K562 (cell line): ENCODE measurements around the gene ZNF17. TPM values are rescaled to one million over a fixed set of nuclear protein-coding genes. Genes with fewer than 3 reads are reported as not detected.

ENCODE experiments used
- ARID4B ChIP-seq: sonication (generic); formaldehyde crosslinking; IDR thresholded peaks from 2 replicates; pipeline ENCODE4 v1.8.0; 2022; ENCODE audit warnings: mild to moderate bottlenecking, missing genetic modification reagents
- BHLHE40 ChIP-seq: IDR thresholded peaks from 2 replicates; pipeline ENCODE4 v1.6.1; 2011; ENCODE audit warnings: low read length, improper control_type of control experiment
- DACH1 ChIP-seq: fragments of 450-650 bp; IDR thresholded peaks from 2 replicates; pipeline ENCODE4 v1.6.1; 2018; ENCODE audit not compliant: partially characterized antibody
- FOXK1 ChIP-seq: sonication (generic); formaldehyde crosslinking; IDR thresholded peaks from 2 replicates; pipeline ENCODE4 v1.8.0; 2022; ENCODE audit warnings: missing genetic modification reagents, mild to moderate bottlenecking, borderline replicate concordance
- GMEB1 ChIP-seq: fragments of 250-450 bp; sonication (Bioruptor Pico); IDR thresholded peaks from 2 replicates; pipeline ENCODE4 v1.4.0; 2020; ENCODE audit warnings: mild to moderate bottlenecking
- MECOM ChIP-seq: fragments of 250-450 bp; sonication (Bioruptor Pico); IDR thresholded peaks from 2 replicates; pipeline ENCODE4 v1.8.0; 2022; ENCODE audit warnings: inconsistent platforms
- PKNOX1 ChIP-seq: fragments of 450-650 bp; IDR thresholded peaks from 2 replicates; pipeline ENCODE4 v1.6.1; 2016
- SAFB2 ChIP-seq: fragments of 200-400 bp; formaldehyde crosslinking; IDR thresholded peaks from 2 replicates; pipeline ENCODE4 v1.6.1; 2018; ENCODE audit warnings: borderline replicate concordance, low read length, low read depth, moderate library complexity; ENCODE audit not compliant: severe bottlenecking
- SRSF3 ChIP-seq: fragments of 200-400 bp; formaldehyde crosslinking; IDR thresholded peaks from 2 replicates; pipeline ENCODE4 v1.6.1; 2016; ENCODE audit warnings: mild to moderate bottlenecking, low read length, moderate library complexity; ENCODE audit not compliant: insufficient read depth
- STAT5A ChIP-seq: IDR thresholded peaks from 2 replicates; pipeline ENCODE4 v1.6.1; 2012; ENCODE audit warnings: low read length, inconsistent platforms, borderline replicate concordance
- STAT5B ChIP-seq: fragments of 250-450 bp; sonication (Bioruptor Pico); IDR thresholded peaks from 2 replicates; pipeline ENCODE4 v1.8.0; 2021; ENCODE audit warnings: mild to moderate bottlenecking, inconsistent platforms
- TAF9B ChIP-seq: fragments of 450-650 bp; IDR thresholded peaks from 2 replicates; pipeline ENCODE4 v1.6.1; 2018; ENCODE audit warnings: mild to moderate bottlenecking; ENCODE audit not compliant: partially characterized antibody
- TRIM28 ChIP-seq: fragments of 450-650 bp; IDR thresholded peaks from 2 replicates; pipeline ENCODE4 v1.6.1; 2017
- ZEB2 ChIP-seq: fragments of 450-650 bp; IDR thresholded peaks from 2 replicates; pipeline ENCODE4 v1.6.1; 2016
- ZNF134 ChIP-seq: fragments of 250-450 bp; sonication (Bioruptor Pico); conservative IDR thresholded peaks from 2 replicates; pipeline ENCODE4 v1.4.0; 2020
- ZNF518B ChIP-seq: fragments of 250-450 bp; sonication (Bioruptor Pico); IDR thresholded peaks from 2 replicates; pipeline ENCODE4 v1.5.0; 2021; ENCODE audit warnings: mild to moderate bottlenecking, moderate library complexity
- ZNF707 ChIP-seq: fragments of 250-450 bp; sonication (Bioruptor Pico); conservative IDR thresholded peaks from 2 replicates; pipeline ENCODE4 v1.8.0; 2022; ENCODE audit warnings: inconsistent platforms, mild to moderate bottlenecking, moderate library complexity
- polyA plus RNA-seq, 8 experiments: library from polyadenylated mRNA; depleted of rRNA in 4 of 8; stranded (reverse) in 5 of 8; unstranded in 3 of 8; fragments of >200 nt; fragmentation: Nextera tagmentation in 2 of 8; fragmentation: Illumina TruSeq in 1 of 8; extraction: Ambion mirVana in 2 of 8; extraction: Trizol in 1 of 8; gene quantifications; 2 replicates each; pipeline versions ENCODE4 v1.2.1 to v1.2.3, GENCODE V29; 2011 to 2014; ENCODE audit warnings: inconsistent platforms in 1 of 8, missing spikeins in 1 of 8
- total RNA-seq, 7 experiments: library from RNA; depleted of rRNA in 6 of 7; stranded (reverse); fragments of >200 nt in 6 of 7; fragmentation: Illumina TruSeq in 2 of 7; extraction: Trizol in 2 of 7; gene quantifications; 2 replicates each; pipeline versions ENCODE4 v1.2.1 to v1.2.3, GENCODE V29; 2011 to 2021; ENCODE audit warnings: low replicate concordance in 1 of 7

Gene ZNF17
- total and polyA plus RNA-seq, 9 of the 15 experiments (the other 6 are each of a cell fraction or from before 2014, with no cell fraction given): 5.3 to 8.6 (median 6.5) TPM

- TF ChIP-seq ZNF518B (no peak), STAT5A (no peak), STAT5B (CRISPR knock-in tag) (no peak), ARID4B (CRISPR knock-in tag) (peak; percentile 21; the same call in 1 of the 2 replicates), SAFB2 (no peak), PKNOX1 (peak; percentile 90), TRIM28 (no peak), TAF9B (peak; percentile 59), DACH1 (no peak), ZNF134 (CRISPR knock-in tag) (no peak), BHLHE40 (0 out of 2 replicates have a peak, but pooled peaks have one; percentile 17), SRSF3 (no peak), ZNF707 (CRISPR knock-in tag) (no peak), FOXK1 (CRISPR knock-in tag) (no peak), MECOM (CRISPR knock-in tag) (no peak), GMEB1 (CRISPR knock-in tag) (peak; percentile 73; the same call in 1 of the 2 replicates), ZEB2 (no peak)
Measured at GRCh38 chr19:57435062-57435978, 24.4 kb downstream of the ZNF17 start, which contains the start of gene ZNF749 (continued).
